ENCODE results near the gene KYNU. TPM values are rescaled to one million over a fixed set of nuclear protein-coding genes. Genes with fewer than 3 reads are reported as not detected.

KYNU gene
- total RNA-seq, 1 experiment from 2014 or later, result 0.37 TPM

- Histone ChIP-seq H2BK20ac (ENCODE audit: low read depth, low read length, poor library complexity, severe bottlenecking) (no peak overlapping the region), H3K56ac (ENCODE audit: insufficient read length, low read depth, low read length) (no peak overlapping the region), H3K79me1 (ENCODE audit: insufficient read depth, low read depth, low read length, poor library complexity, severe bottlenecking) (no peaks in the 10 kb centered on the region), H2AFZ (ENCODE audit: low read length) (no peak overlapping the region), H3K4me2 (ENCODE audit: insufficient read depth, insufficient read length, low read length) (no peak overlapping the region), H2BK12ac (ENCODE audit: insufficient read length, low read depth, low read length) (no peak overlapping the region), H3T11ph (ENCODE audit: low read length) (no peak overlapping the region), H4K20me1 (ENCODE audit: control insufficient read depth, insufficient read depth, insufficient read length) (no peaks in the 10 kb centered on the region), H3K18ac (ENCODE audit: insufficient read length, low read depth, low read length) (no peak overlapping the region), H3K14ac (ENCODE audit: insufficient read depth, low read length) (no peak overlapping the region), H3K23me2 (ENCODE audit: insufficient read length, low read depth, low read length, poor library complexity, severe bottlenecking) (no peaks in the 10 kb centered on the region), H3K27me3 (ENCODE audit: insufficient read depth, low read length) (no peaks in the 10 kb centered on the region), H4K8ac (replicated peaks; ENCODE audit: insufficient read length, low read depth, low read length) (no peak overlapping the region), H2AK5ac (ENCODE audit: insufficient read length, low read length) (no peak overlapping the region), H3K9ac (ENCODE audit: extremely low read depth, insufficient read length, low read length) (no peak overlapping the region), H2BK15ac (ENCODE audit: low read depth, low read length) (no peak overlapping the region), H3K4me1 (ENCODE audit: insufficient read depth, low read length) (no peaks in the 10 kb centered on the region), H3K79me2 (ENCODE audit: insufficient read depth, low read length) (no peaks in the 10 kb centered on the region), H3K27ac (ENCODE audit: insufficient read length, low read depth, low read length) (no peak overlapping the region), H4K91ac (ENCODE audit: insufficient read length, low read depth, low read length) (no peak overlapping the region), H3K9me3 (ENCODE audit: control insufficient read depth, low read depth, low read length) (no peaks in the 10 kb centered on the region), H4K5ac (ENCODE audit: insufficient read length, low read depth, low read length) (no peak overlapping the region), H2BK120ac (ENCODE audit: low read depth, low read length, poor library complexity, severe bottlenecking) (no peak overlapping the region), H2BK5ac (ENCODE audit: insufficient read length, low read length) (no peak overlapping the region), H3K4ac (ENCODE audit: low read depth, low read length) (no peak overlapping the region), H3K23ac (ENCODE audit: insufficient read length, low read depth, low read length) (no peak overlapping the region)
- Mint-ChIP-seq H3K9me3 (peaks cover 23 to 26% of the 10 kb centered on the region in 2 experiments), H3K4me1 (no peaks in the 10 kb centered on the region), H3K27me3 (ENCODE audit: low read depth) (no peaks in the 10 kb centered on the region; the same call in 1 of the 2 replicates), H3K36me3 (ENCODE audit: insufficient read depth in 1 of 3, low read depth in 3 of 3) (peaks cover 3 to 21% (median 10%) of the 10 kb centered on the region in 3 experiments; a peak in 6 of 7 replicates), H3K4me3 (no peak overlapping the region), H3K27ac (no peak overlapping the region)
- no CpG with 5 or more reads among the region's 1 CpG for WGBS (ENCODE audit: extremely low coverage, insufficient read length, low lambda C conversion rate)
- no peak for TF ChIP-seq CTCF (conservative IDR thresholded peaks at IDR 0.05)
- DNase-seq, result no peak
Observed at GRCh38 chr2:143075711-143076110, 198.2 kb downstream of the KYNU start.

Data from H9 (cell line).